CD4-positive, alpha-beta T cell treated with Interleukin-15 for 4 hours (primary cell): Measurements from ENCODE around the gene LAMA1.
"Not testable (repeated sequence)": the region's sequence is repeated elsewhere in the genome, so short reads cannot be mapped to it uniquely, and the experiment has no call there.

Experiments
- DNase-seq: peaks from one replicate; pipeline ENCODE4 v3.0.0-alpha.2; 2020; ENCODE audit warnings: low spot score

The LAMA1 gene

DNA sequence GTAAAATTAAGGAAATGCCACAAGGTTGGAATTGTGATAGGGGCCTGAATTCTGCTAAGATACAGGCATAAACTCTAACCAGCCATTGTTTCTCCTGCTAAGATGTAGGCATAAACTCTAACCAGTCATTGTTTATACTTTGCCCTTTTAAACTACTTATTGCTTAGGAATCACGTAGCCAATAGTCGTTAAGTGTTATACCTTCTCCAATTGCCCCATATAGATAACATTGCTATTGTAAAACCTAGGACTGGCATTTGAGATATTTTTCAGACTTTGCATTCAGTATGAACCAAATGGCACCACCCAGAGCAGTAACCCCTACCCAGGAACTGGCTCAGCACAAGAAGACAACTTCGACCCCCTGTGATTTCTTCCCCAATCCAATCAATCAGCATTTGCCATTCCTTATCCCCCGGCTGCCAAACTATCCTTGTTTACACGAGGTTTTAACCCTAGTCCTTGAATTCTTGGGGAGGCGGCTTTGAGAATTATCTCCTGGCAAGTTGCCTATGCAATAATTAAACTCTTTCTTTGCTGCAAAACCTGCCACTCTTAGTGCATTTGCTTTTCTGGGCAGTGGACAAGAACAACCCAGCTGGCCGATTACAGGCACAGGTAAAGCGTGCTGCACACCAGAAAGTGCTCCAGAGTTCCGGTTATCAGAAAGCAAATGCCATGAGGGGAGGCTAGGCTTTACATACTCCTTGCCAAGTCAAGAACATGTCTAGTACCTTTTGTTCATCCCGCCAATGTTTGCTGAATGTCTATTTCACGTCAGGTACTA, 167.6 kb downstream of the LAMA1 start:
- no peak for DNase-seq

DNA sequence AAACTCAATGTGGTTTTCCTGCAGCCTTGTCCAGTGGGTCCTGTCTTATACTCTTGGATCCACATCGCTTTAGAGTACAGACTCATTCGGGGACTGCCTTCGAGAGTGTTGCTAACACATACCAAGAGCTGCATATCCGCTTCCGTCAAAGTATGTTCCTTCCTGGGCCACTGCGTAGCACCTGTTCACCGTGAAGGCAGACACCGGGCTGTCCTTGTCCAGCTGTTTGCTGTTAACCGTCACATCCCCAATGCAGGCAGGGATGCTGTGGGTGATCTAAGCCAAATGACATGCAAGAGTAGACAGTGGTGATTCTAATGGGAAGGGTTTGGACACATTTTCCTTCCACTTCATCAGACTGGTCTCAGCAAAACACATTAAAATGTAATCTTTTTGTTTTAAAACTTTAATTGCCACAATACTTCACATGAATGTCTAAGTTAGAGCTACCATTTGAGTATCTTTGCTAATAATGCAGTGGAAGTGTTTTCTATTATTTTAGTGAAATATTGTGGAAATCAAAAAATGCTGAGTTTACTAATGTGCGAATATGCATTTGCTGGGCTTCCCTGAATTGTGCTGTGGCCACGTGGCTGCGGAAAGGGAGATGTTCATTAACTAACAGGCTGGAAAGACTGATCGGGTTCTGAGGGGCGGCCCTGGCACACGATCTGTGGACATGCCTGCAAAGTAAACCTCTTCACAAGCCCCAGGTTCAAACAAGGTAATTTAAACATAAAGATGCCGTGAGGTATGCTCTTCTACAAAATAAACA, 169.1 kb downstream of the LAMA1 start:
- DNase-seq: no peak

- DNase-seq: no peak
These were observed 170.1 kb downstream of the LAMA1 start for GRCh38 chr18:6947338-6948030.

GRCh38 chr18:6943143-6943542, 174.5 kb downstream of the LAMA1 start:
- no peak for DNase-seq

DNA sequence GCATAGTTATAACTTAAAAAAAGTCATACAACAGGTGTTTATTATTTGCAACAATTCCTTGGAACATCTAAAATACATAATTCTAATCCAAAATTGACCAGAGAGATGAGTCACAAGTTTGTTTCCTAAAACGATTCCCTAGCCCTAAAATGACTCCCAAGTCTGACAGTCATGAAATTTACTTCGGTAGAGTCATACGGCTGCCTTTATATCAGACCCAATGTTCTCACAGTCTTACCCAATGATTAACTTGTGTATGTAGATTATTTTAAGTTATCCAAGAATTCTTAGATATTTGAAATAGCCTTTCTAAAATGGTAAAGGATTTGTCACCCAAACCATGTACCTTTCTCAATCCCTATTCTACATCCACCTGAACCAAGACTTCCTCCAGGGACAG, 174.9 kb downstream of the LAMA1 start:
- DNase-seq: no peak

DNA sequence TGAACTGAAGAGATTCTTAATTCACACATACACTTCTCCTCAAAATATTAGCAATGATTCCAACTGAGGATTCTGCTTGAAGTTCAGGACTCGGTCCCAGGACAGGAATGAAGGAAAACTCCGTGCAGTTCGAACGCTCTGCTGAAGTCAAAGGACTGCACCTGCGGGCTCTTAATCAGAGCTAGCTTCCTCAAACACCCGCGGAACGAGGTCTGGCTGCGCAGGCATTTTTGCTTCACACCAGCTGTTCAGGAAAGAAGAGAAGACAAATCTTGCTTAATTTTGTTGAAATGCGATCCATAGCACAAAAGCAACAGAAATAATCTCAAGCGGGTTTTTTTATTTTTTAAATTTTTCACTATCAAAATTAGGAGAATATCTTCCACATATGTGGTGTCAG, 175.6 kb downstream of the LAMA1 start:
- no peak for DNase-seq

- DNase-seq: no peak
These were observed 177.1 kb downstream of the LAMA1 start for GRCh38 chr18:6940451-6940850.

- DNase-seq: no peak
These were observed 177.6 kb downstream of the LAMA1 start for GRCh38 chr18:6939972-6940371.

GRCh38 chr18:6938403-6938802, 179.2 kb downstream of the LAMA1 start:
- DNase-seq: not testable (repeated sequence)

GRCh38 chr18:6938003-6938402, 179.6 kb downstream of the LAMA1 start:
- no peak for DNase-seq

DNA sequence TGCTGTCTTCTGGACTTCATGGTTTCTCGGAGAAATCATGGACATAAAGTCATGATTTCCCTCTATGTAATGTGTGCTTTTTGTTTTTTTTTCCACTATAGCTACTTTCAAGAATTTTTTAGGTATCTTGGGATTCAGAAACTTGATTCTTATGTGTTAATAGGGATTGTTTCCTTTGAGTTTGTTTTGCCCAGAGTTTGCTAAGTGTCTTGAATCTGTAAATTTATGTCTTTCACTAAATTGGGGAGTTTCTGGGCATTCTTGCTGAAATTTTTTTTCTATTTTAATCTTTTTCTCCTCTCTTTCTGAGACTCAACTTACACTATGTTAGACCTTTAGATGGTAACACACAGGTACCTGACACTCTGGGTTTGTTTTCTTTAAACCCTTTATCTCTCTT, 182.7 kb downstream of the LAMA1 start:
- DNase-seq: no peak

GRCh38 chr18:6929370-6930102, 188.1 kb downstream of the LAMA1 start:
- DNase-seq: no peak

DNA sequence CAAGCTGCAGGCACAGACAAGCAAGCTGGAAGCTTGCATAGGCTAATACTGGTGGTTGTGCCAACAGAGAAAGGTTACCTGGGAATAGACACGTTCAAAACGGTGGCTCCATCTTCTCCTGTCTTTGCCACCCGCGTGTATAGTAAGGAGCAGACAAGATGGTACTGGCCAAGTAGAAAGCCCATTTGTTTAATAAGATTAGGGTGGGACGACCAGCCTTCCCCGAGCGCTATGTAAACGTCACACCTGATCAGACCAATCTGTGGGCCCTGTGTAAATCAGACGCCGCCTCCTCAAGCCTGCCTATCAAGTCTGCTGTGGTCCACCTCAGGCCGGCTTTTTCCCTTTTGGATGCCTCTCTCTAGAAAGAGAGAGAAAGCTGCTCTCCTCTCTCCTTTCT, 189.2 kb downstream of the LAMA1 start:
- no peak for DNase-seq

GRCh38 chr18:6927153-6927552, 190.4 kb downstream of the LAMA1 start:
- no peak for DNase-seq

DNA sequence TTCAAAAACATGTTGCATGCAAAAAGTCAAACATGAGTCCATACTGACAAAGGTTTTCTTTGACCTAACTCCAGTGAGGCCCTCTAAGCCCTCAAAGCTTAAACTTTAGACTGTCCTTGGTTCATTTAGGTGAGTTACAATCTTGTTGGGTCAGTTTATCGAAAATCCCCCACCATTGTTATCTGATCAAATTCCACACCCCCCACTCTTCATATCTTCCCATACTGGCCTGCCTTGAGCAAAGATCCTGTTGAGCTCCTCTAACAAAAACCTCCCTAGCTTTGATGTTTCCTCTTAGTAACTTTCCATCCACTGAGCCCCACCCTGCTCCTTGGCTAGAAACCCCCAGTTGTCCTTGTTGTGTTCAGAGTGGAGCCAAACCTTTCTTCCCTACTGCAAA, 194.4 kb downstream of the LAMA1 start:
- no peak for DNase-seq

- no peak for DNase-seq
These were observed 196.0 kb downstream of the LAMA1 start for GRCh38 chr18:6921571-6921970.

DNA sequence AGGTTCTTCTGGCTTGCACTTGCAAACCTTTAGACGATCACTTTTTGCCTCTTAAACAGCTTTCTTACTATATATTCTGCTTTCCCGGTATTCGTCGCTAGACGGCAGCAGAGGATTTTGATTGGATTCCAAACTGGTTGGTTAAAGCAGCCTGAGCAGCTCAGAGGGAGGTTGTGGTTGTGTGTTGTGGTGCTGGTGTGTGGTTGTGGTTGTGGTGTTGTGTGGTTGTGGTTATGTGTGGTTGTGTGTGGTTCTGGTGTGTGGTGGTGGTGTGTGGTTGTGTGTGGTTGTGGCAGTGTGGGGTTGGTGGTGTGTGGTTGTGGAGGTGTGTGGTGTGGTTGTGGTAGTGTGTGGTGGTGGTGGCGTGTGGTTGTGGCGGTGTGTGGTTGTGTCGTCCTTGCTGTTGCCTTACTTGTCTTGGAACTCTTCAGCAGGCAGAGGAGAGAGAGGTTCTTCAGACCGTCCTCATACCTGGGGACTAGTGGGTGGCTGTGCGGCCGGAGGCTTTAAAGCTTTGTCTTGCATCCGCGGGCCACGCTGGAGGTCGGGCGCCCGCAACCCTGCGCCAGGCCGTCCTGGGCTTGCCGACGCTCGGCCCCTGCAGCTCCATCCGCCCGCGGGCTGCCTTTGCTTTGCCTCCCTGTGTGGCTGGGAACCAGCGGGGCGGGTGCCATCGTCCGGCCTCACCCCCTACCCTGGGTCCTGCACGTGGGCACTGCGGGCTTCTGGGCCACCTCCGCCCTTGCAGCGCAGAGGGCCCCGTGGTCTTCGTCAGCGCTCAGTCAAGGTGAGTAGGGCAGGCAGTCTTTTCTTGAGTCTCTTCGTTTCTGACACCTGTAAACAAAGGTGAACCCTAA, 197.3 kb downstream of the LAMA1 start:
- DNase-seq: no peak

DNA sequence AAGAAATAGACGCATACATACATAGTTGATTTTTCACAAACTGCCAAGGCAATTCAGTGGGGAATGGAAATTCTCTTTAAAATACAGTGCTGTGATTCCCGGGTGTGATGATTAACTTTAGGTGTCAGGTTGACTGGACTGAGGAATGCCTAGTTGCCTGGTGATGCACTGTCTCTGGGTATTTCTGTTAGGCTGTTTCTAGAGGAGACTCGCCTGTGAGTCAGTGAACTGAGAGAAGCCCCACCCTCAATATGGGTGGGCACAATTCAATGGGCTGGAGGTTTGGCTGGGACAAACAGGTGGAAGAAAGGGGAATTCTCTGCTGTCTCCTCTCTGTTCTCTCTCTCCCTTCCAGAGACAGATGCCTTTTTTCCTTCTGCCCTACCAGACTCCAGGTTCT, 200.5 kb downstream of the LAMA1 start:
- DNase-seq: no peak

DNA sequence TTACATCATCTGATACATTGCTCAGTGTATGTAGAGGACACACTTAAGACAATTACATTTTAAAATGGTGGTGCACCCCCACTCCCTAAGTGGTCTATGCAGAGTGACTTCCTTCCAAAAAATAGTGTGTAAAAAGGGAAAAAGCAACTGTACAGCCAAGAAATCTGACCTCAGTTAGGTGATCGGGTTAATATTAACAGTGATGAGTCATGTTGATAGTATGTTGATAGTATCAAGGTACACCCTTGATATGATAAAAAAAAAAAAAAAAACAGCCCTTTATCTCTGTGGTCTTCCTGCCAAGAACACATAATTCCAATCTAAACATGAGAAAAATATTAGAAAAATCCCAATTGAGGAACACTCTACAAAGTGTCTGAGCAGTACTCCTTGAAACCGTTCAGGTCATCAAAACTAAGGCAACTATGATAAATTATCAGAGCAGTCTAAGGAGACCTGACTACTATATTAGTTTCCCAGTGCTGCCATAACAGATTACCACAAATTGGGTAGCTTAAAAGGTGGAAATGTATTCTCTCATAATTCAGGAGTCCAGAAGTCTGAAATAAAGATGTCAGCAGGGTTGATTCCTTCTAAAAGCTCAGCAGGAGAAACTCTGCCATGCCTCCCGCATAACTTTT, 216.2 kb downstream of the LAMA1 start:
- no peak for DNase-seq

- no peak for DNase-seq
These were observed 225.8 kb downstream of the LAMA1 start for GRCh38 chr18:6891788-6892187.
